PC-9 (cell line): ENCODE data around the gene MYO16.

Source experiments
- CTCF ChIP-seq: fragments of 200-600 bp; sonication (generic); conservative IDR thresholded peaks from 2 replicates; pipeline ENCODE4 v1.6.1; 2017; ENCODE audit warnings: mixed run types, antibody characterized with exemption, mild to moderate bottlenecking, moderate library complexity
- EZH2 ChIP-seq: fragments of 200-600 bp; sonication (generic); IDR thresholded peaks from 2 replicates; pipeline ENCODE4 v1.8.0; 2017; ENCODE audit warnings: antibody characterized with exemption, low read depth

DNA sequence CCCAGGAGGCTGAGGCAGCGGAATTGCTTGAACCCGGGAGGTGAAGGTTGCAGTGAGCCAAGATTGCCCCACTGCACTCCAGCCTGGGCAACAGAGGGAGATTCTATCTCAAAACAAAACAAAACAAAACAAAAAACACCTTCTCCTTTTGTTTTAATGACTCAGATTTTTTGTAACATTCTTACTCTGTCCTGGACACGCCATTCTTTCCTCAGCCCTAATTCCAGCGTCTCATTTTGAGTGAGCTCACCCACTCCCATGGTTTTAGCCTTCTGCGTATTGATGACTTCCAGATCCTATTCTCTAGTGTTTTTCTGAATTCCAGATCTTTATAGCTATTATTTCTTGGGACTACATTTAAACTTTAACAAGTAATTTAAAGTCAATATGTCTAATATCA is 326.3 kb downstream of the MYO16 start:
- TF ChIP-seq CTCF, result no peak
- TF ChIP-seq EZH2, result no peak
